HepG2 (cell line): ENCODE data around the gene PRADC1. TPM values are rescaled to one million over a fixed set of nuclear protein-coding genes. Genes with fewer than 3 reads are reported as not detected.

Experiments
- CREB1 ChIP-seq, 2 experiments: fragments of 450-650 bp in 1 of 2; IDR thresholded peaks; 2 replicates each; pipeline ENCODE4 v1.6.1; 2016 to 2017; ENCODE audit warnings: control low read depth in 1 of 2, mild to moderate bottlenecking in 1 of 2, missing compliant biosample characterization in 1 of 2, missing genetic modification characterization in 1 of 2
- FOXA1 ChIP-seq, 2 experiments: fragments of 450-650 bp in 1 of 2; sonication (generic) in 1 of 2; formaldehyde crosslinking in 1 of 2; IDR thresholded peaks; 2 replicates each; pipeline versions ENCODE4 v1.4.0 to v1.6.1; 2016 to 2020; ENCODE audit warnings: missing genetic modification reagents in 1 of 2
- FOXK2 ChIP-seq: fragments of 450-650 bp; IDR thresholded peaks from 2 replicates; pipeline ENCODE4 v1.6.1; 2016
- GABPB1 ChIP-seq: IDR thresholded peaks from 2 replicates; pipeline ENCODE4 v1.6.1; 2016; ENCODE audit warnings: mild to moderate bottlenecking, missing genetic modification reagents, moderate library complexity, missing compliant biosample characterization
- GLI4 ChIP-seq: sonication (generic); formaldehyde crosslinking; IDR thresholded peaks from 2 replicates; pipeline ENCODE4 v1.5.1; 2020; ENCODE audit warnings: missing genetic modification reagents, mild to moderate bottlenecking, moderate library complexity, borderline replicate concordance
- GMEB1 ChIP-seq: sonication (generic); formaldehyde crosslinking; IDR thresholded peaks from 2 replicates; pipeline ENCODE4 v1.5.1; 2020; ENCODE audit warnings: missing genetic modification reagents, mild to moderate bottlenecking, borderline replicate concordance
- HDAC2 ChIP-seq: sonication (generic); formaldehyde crosslinking; IDR thresholded peaks from 2 replicates; pipeline ENCODE4 v1.4.0; 2020; ENCODE audit warnings: missing genetic modification reagents
- KLF11 ChIP-seq: IDR thresholded peaks from 2 replicates; pipeline ENCODE4 v1.6.1; 2016; ENCODE audit warnings: missing compliant biosample characterization
- NCOA2 ChIP-seq: sonication (generic); formaldehyde crosslinking; IDR thresholded peaks from 2 replicates; pipeline ENCODE4 v1.8.0; 2022; ENCODE audit warnings: inconsistent platforms
- NPAS2 ChIP-seq: sonication (generic); formaldehyde crosslinking; IDR thresholded peaks from 2 replicates; pipeline ENCODE4 v1.8.0; 2022; ENCODE audit warnings: mild to moderate bottlenecking, missing genetic modification reagents, borderline replicate concordance
- NRL ChIP-seq: sonication (generic); formaldehyde crosslinking; IDR thresholded peaks from 2 replicates; pipeline ENCODE4 v1.5.0; 2020; ENCODE audit warnings: missing genetic modification reagents, mild to moderate bottlenecking, moderate library complexity, borderline replicate concordance
- POLR2G ChIP-seq: fragments of 200-400 bp; formaldehyde crosslinking; IDR thresholded peaks from 2 replicates; pipeline ENCODE4 v1.6.1; 2018; ENCODE audit warnings: mild to moderate bottlenecking, low read depth, low read length, moderate library complexity
- SALL1 ChIP-seq: sonication (generic); formaldehyde crosslinking; IDR thresholded peaks from 2 replicates; pipeline ENCODE4 v1.8.0; 2022; ENCODE audit warnings: mild to moderate bottlenecking, missing genetic modification reagents
- SIX1 ChIP-seq: sonication (generic); formaldehyde crosslinking; IDR thresholded peaks from 2 replicates; pipeline ENCODE4 v1.4.0; 2020; ENCODE audit warnings: missing genetic modification reagents, borderline replicate concordance
- SP2 ChIP-seq: sonication (generic); formaldehyde crosslinking; IDR thresholded peaks from 2 replicates; pipeline ENCODE4 v1.5.1; 2020; ENCODE audit warnings: mild to moderate bottlenecking, missing genetic modification reagents
- SRSF9 ChIP-seq: fragments of 200-400 bp; formaldehyde crosslinking; IDR thresholded peaks from 2 replicates; pipeline ENCODE4 v1.6.1; 2018; ENCODE audit warnings: borderline replicate concordance, mild to moderate bottlenecking, low read depth, low read length; ENCODE audit not compliant: insufficient read depth, poor library complexity, severe bottlenecking
- TBX3 ChIP-seq: fragments of 450-650 bp; IDR thresholded peaks from 2 replicates; pipeline ENCODE4 v1.6.1; 2017; ENCODE audit warnings: antibody characterized with exemption, mild to moderate bottlenecking, inconsistent platforms, borderline replicate concordance
- ZNF142 ChIP-seq: sonication (generic); formaldehyde crosslinking; IDR thresholded peaks from 2 replicates; pipeline ENCODE4 v1.4.0; 2020; ENCODE audit warnings: missing genetic modification reagents
- ZNF354B ChIP-seq: sonication (generic); formaldehyde crosslinking; IDR thresholded peaks from 2 replicates; pipeline ENCODE4 v1.8.0; 2022; ENCODE audit warnings: mild to moderate bottlenecking, missing genetic modification reagents
- ZNF446 ChIP-seq: sonication (generic); formaldehyde crosslinking; IDR thresholded peaks from 2 replicates; pipeline ENCODE4 v1.5.0; 2020; ENCODE audit warnings: mild to moderate bottlenecking, missing genetic modification reagents
- ZNF484 ChIP-seq: sonication (generic); formaldehyde crosslinking; IDR thresholded peaks from 2 replicates; pipeline ENCODE4 v1.5.1; 2020; ENCODE audit warnings: mild to moderate bottlenecking, low read depth, missing genetic modification reagents, borderline replicate concordance
- ZNF780A ChIP-seq: sonication (generic); formaldehyde crosslinking; IDR thresholded peaks from 2 replicates; pipeline ENCODE4 v1.8.0; 2022; ENCODE audit warnings: mild to moderate bottlenecking, missing genetic modification reagents, moderate library complexity
- polyA plus RNA-seq, 8 experiments: library from polyadenylated mRNA; depleted of rRNA in 3 of 8; stranded (reverse) in 7 of 8; unstranded in 1 of 8; fragments of >200 nt; fragmentation: Illumina TruSeq in 4 of 8; extraction: Trizol in 4 of 8; gene quantifications; 2 replicates each; pipeline versions ENCODE4 v1.2.1 to v1.2.3, GENCODE V29; 2011 to 2016; ENCODE audit warnings: low read depth in 4 of 8, missing spikeins in 1 of 8, mixed read lengths in 1 of 8; ENCODE audit not compliant: insufficient read depth in 1 of 8
- total RNA-seq, 5 experiments: library from RNA; depleted of rRNA; stranded (reverse); fragments of >200 nt; fragmentation: Illumina TruSeq; extraction: Trizol; gene quantifications; 2 replicates each; pipeline ENCODE4 v1.2.3, GENCODE V29; 2016; ENCODE audit warnings: low read depth in 1 of 5

The PRADC1 gene
- total and polyA plus RNA-seq, 2 of the 13 experiments (the other 11 are each of a cell fraction or from before 2014, with no cell fraction given), result 12.1 to 37.2 TPM

GRCh38 chr2:73233154-73233931, at the start of gene PRADC1 (continued):
- TF ChIP-seq SRSF9 (no peak), ZNF780A (peak; percentile 55; the same call in 1 of the 2 replicates), ZNF354B (CRISPR knock-in tag) (0 out of 2 replicates have a peak, but pooled peaks have one; percentile 15), FOXK2 (peak; percentile 85), CREB1 (IDR thresholded peaks at IDR 0.05) (peak; percentile 89), CREB1 (CRISPR knock-in tag; IDR thresholded peaks at IDR 0.05) (peak; percentile 83), SP2 (CRISPR knock-in tag) (peak; percentile 99), KLF11 (CRISPR knock-in tag) (peak; percentile 64; the same call in 1 of the 2 replicates), ZNF446 (CRISPR knock-in tag) (peak; percentile 21; the same call in 1 of the 2 replicates), NPAS2 (CRISPR knock-in tag) (no peak), SIX1 (CRISPR knock-in tag) (no peak), TBX3 (peak; percentile 65; the same call in 1 of the 2 replicates), GMEB1 (CRISPR knock-in tag) (peak; percentile 13; the same call in 1 of the 2 replicates), GLI4 (CRISPR knock-in tag) (peak; percentile 3; the same call in 1 of the 2 replicates), POLR2G (peak; percentile 35; the same call in 1 of the 2 replicates), SALL1 (CRISPR knock-in tag) (peak; percentile 60), NRL (CRISPR knock-in tag) (peak; percentile 84), ZNF484 (peak; percentile 76; the same call in 1 of the 2 replicates), GABPB1 (peak; percentile 80), HDAC2 (CRISPR knock-in tag) (peak; percentile 78; the same call in 1 of the 2 replicates), FOXA1 (IDR thresholded peaks at IDR 0.05) (no peak), FOXA1 (CRISPR knock-in tag; IDR thresholded peaks at IDR 0.05) (peak; percentile 9; the same call in 1 of the 2 replicates), ZNF142 (peak; percentile 61), NCOA2 (CRISPR knock-in tag) (peak; percentile 64)
